Fibroblast of lung (primary cell): ENCODE measurements around the gene CST11.

ENCODE experiments used
- CTCF ChIP-seq, 2 donors: IDR thresholded peaks in 1 of 2; conservative IDR thresholded peaks in 1 of 2; 1 replicate in 1 of 2; 2 replicates in 1 of 2; pipeline ENCODE4 v1.5.1; 2011 to 2012; ENCODE audit warnings: low read length in 2 of 2, control low read depth in 1 of 2, inconsistent platforms in 1 of 2, low read depth in 1 of 2, mild to moderate bottlenecking in 1 of 2
- EZH2 ChIP-seq: IDR thresholded peaks from 2 replicates; pipeline ENCODE4 v1.5.1; 2012; ENCODE audit warnings: low read length, control low read depth, mild to moderate bottlenecking; ENCODE audit errors: missing control alignments

GRCh38 chr20:23410916-23411695 lies 41.6 kb downstream of the CST11 start:
- TF ChIP-seq CTCF (conservative IDR thresholded peaks at IDR 0.05 in 1 of 2, IDR thresholded peaks at IDR 0.05 in 1 of 2; ENCODE audit: low read depth in 1 of 2, low read length in 2 of 2) = no peak
- no peak for TF ChIP-seq EZH2
